NCI-H460 (cell line): ENCODE measurements around the gene LINGO1. TPM values are rescaled to one million over a fixed set of nuclear protein-coding genes. Genes with fewer than 3 reads are reported as not detected.

Experiments used
- DNase-seq: peaks from one replicate; pipeline ENCODE4 v3.0.0-alpha.2; 2016; ENCODE audit warnings: low read depth; ENCODE audit errors: extremely low read depth
- total RNA-seq: library from RNA; depleted of rRNA; stranded (reverse); fragments of >200 nt; shearing (Covaris generic); gene quantifications from 2 replicates; pipeline ENCODE4 v1.2.3, GENCODE V29; 2014; rRNA removed

The LINGO1 gene
- total RNA-seq, 1 experiment from 2014 or later: 0.52 TPM

GRCh38 chr15:77574521-77575202 lies 58.0 kb downstream of the LINGO1 start:
- DNase-seq: no peak

- no peak for DNase-seq
These were observed 58.9 kb downstream of the LINGO1 start for GRCh38 chr15:77573802-77574201.

- no peak for DNase-seq
These were observed 60.5 kb downstream of the LINGO1 start for GRCh38 chr15:77572186-77572585.

GRCh38 chr15:77571741-77572140 lies 61.0 kb downstream of the LINGO1 start:
- no peak for DNase-seq

- DNase-seq: no peak
These were observed 61.5 kb downstream of the LINGO1 start for GRCh38 chr15:77571181-77571580.

- no peak for DNase-seq
These were observed 63.0 kb downstream of the LINGO1 start for GRCh38 chr15:77569729-77570125.

GRCh38 chr15:77568973-77569728 lies 63.6 kb downstream of the LINGO1 start:
- DNase-seq: no peak

- DNase-seq: no peak
These were observed 64.4 kb downstream of the LINGO1 start for GRCh38 chr15:77568014-77568972.

- no peak for DNase-seq
These were observed 65.5 kb downstream of the LINGO1 start for GRCh38 chr15:77567202-77567601.

GRCh38 chr15:77566092-77566491 lies 66.6 kb downstream of the LINGO1 start:
- no peak for DNase-seq

- no peak for DNase-seq
These were observed 67.3 kb downstream of the LINGO1 start for GRCh38 chr15:77565378-77565915.

- DNase-seq: no peak
These were observed 67.8 kb downstream of the LINGO1 start for GRCh38 chr15:77564938-77565337.

GRCh38 chr15:77564341-77564740 lies 68.4 kb downstream of the LINGO1 start:
- DNase-seq: no peak

- no peak for DNase-seq
These were observed 69.0 kb downstream of the LINGO1 start for GRCh38 chr15:77563623-77564156.

Other genes with a start within 250 kb of the LINGO1 start
- 2.9 and 3.8 TPM in 2 replicates for gene PEAK1, start 212.8 kb downstream of the LINGO1 start, total RNA-seq
- 22.5 and 28.7 TPM in 2 replicates for gene HMG20A, start 212.0 kb downstream of the LINGO1 start, total RNA-seq